Esophagus squamous epithelium (tissue), 4 donors: ENCODE data around the gene ALG1L2.

Source experiments
- CTCF ChIP-seq, 6 experiments: fragments of 450-650 bp in 4 of 6; fragments of 200-600 bp in 2 of 6; sonication (generic) in 2 of 6; IDR thresholded peaks; one replicate each; pipeline ENCODE4 v1.5.1; 2016 to 2019; ENCODE audit warnings: antibody characterized with exemption in 6 of 6, mild to moderate bottlenecking in 4 of 6, moderate library complexity in 4 of 6
- POLR2A ChIP-seq, 4 donors: fragments of 450-650 bp; IDR thresholded peaks; one replicate each; pipeline ENCODE4 v1.6.1; 2017; ENCODE audit warnings: antibody characterized with exemption in 4 of 4, mild to moderate bottlenecking in 4 of 4, moderate library complexity in 3 of 4

GRCh38 chr3:130085881-130086280 is 4.2 kb downstream of the ALG1L2 start:
- TF ChIP-seq CTCF (IDR thresholded peaks at IDR 0.05), result no peak
- TF ChIP-seq POLR2A (IDR thresholded peaks at IDR 0.05), result no peak
